ENCODE data around the gene PCNT.

DNA sequence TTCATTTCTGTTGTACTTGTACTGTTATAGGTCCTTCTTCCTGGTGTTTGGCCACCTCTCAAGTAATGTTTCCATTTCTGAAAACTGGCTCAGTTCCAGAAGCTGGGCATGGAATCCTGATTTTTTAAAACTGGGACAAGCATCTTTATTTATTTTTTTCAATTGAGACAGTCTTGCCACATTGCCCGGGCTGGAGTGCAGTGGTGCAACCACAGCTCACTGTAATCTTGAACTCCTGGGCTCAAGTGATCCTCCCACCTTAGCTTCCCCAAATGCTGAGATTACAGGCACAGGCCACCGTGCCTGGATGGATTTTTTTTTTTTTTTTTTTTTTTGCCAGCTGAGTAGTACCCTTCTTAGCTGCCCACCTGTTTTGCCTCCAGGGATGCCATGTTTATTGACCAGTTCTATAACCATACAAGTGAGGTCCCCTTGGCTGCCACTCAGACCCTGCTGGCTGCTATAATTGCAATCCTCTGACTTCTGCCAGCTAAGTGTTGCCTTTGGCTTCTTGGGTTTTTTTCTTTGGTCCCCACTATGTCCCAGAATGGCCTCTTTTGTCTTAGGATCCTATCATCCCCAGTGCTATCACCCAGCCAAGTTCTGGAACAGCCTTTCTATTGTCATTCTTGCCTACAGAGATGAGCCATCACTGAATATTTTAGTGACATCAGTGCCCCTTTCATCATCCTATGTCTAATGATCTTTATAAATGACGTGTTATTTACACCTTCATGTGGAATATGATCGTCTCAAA is 130.9 kb downstream of the PCNT start:
- TF ChIP-seq, protein P1, sequence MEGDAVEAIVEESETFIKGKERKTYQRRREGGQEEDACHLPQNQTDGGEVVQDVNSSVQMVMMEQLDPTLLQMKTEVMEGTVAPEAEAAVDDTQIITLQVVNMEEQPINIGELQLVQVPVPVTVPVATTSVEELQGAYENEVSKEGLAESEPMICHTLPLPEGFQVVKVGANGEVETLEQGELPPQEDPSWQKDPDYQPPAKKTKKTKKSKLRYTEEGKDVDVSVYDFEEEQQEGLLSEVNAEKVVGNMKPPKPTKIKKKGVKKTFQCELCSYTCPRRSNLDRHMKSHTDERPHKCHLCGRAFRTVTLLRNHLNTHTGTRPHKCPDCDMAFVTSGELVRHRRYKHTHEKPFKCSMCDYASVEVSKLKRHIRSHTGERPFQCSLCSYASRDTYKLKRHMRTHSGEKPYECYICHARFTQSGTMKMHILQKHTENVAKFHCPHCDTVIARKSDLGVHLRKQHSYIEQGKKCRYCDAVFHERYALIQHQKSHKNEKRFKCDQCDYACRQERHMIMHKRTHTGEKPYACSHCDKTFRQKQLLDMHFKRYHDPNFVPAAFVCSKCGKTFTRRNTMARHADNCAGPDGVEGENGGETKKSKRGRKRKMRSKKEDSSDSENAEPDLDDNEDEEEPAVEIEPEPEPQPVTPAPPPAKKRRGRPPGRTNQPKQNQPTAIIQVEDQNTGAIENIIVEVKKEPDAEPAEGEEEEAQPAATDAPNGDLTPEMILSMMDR (IDR thresholded peaks at IDR 0.05; ENCODE audit: insufficient read depth, low read length, poor library complexity, severe bottlenecking), result no peak
- no peak for TF ChIP-seq EZH2phosphoT487 (conservative IDR thresholded peaks at IDR 0.05; ENCODE audit: low read length)

All from SU-DHL-6 (cell line).